ENCODE data around the gene IQCE.

The IQCE gene

DNA sequence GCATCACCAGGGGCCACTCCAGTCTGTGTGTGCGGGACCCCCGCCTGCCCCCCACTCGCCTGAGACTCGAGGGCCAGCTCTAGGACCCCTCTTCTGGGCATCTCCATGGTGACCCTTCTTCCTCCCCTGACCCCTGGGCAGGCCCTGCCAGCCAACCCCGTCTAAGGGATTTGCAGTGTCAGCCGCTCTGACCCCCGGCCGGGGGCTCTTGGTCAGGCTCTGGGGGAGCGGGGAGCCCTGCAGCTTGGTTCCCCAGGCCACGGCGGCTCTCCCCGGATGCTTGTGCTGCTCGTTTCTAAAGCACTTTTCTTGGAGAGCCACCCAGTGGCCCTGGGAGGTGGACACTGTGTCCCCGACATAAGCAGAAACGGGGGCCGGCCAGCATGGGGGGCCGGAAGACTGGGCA, 78.3 kb downstream of the IQCE start:
- no peak for DNase-seq

- peak; percentile 9 to 65 for DNase-seq
Observed at GRCh38 chr7:2637505-2638223, 78.9 kb downstream of the IQCE start.

DNA sequence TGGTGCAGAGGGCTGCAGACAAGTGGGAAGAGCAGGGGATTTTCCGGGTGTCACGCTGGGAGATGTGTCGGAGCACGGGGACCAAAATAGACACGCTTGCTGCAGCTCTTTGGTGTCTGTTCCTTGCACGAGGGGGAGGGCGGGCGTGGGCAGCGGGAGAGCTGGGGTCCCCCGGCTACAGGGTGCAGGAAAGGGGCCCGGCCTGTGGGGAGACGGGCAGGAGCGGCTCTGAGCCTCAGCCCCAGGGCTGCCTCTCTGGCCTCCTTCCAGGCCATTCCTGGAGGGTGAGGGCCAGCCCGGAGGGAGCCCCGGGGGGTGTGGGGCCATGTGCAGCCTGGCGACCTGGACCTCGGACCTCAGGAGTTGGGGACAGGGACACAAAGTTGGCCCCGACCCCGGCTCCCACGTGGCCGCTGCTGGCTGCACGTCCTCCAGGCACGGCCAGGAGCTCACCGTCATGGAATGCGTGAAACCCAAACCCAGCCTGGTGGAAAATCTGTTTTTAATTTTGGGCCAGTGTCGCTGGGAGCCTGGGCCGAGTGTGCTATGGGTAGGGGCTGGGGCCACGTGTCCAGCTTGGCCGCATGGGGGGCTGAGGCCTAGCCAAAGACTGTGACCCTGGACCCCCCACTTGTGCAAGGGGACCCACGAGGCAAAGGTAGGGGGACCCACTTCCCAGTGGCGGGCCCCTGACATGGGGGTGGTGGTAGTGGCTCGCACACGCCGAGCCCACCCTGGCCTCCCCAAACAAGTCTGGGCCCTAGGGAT, 79.6 kb downstream of the IQCE start:
- no peak for DNase-seq

DNA sequence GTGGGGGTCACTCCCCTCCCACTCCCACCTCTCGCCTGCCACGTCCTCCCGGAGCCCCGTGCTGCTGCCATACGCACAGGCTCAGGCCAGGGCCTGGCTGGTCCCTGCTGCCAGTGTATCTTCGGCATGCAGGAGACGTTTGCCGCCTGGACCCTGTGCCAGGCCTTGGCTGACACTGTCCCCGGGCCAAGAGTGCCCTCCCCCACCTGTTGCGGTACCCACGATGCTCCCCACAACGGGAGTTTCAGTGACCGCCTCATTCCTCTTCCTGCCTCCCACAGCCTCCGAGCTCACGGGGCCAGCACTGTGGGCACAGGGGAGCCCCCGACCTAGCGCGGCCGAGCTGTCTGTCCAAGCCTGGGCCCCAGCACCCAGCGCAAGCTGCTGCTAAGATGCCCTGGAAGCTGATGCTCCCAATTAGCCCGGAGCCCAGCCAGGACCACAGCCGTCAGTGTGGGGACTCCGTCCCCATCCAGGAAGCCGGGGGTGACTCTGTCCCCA, 80.5 kb downstream of the IQCE start:
- no peak for DNase-seq

DNA sequence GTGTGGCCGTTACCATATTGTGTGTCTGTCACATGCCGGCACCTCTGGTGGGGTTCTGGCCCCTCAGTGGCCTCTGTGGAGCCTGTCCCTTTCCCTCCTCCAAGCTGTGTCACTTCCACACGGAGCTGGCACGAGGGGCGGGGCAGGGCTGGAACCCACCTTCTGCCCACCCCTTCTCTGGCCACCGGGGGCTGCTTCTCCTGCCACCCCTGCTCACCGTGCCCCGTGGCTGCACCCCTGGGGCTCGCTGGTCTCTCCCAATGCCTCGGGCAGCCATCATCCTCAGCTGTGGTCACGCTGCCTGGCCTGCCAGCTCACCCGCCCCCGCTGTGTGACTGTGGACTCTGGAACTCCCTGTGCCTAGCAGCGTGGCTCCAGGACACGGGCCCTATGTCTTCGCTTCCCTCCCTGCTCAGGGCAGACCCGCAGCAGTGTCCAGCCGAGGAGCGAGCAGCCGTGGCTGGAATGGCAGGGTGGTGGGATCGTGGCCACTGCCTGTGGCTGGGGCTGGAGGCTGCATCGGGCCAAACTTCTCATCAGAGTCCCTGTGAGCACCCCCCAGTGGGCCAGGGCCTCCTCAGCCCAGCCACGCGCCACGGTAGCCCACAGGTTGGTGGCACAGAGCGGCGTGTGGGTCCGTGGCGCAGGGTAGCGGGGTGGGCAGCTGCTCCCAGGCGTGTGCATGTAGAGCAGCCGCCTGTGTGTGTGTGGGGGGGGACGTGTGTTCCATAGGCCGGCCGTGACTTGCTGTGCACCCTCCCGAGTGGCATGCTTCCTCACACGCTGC, 81.1 kb downstream of the IQCE start:
- DNase-seq, result no peak

- DNase-seq, result no peak
Observed at GRCh38 chr7:2640482-2640830, 81.7 kb downstream of the IQCE start.

DNA sequence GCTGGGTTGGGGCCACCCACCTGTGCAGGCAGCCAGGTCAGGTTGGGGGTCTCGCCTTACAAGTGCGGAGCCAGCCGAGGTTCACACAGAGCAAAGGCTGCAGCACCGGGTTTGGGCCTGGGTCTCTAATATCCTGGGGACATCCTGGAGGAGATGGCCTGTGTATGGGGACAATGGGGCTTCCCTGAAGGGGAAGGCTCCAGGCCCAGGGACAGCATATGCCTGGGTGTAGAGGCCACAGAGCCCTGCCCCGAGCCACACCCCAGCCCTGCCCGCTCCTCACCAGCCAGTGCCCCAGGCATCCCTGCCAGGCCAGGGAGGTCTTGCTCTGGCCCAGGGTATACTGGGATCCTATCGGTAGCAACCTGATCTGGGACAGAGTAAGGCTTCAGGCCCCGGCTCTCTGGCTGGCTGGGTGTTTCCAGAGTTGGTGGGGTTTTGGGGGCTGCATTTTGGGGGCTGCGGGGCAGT, 82.1 kb downstream of the IQCE start:
- DNase-seq, result no peak

- DNase-seq, result peak in 1 of 2 donors; percentile 44
Observed at GRCh38 chr7:2641406-2642393, 82.9 kb downstream of the IQCE start.

GRCh38 chr7:2643386-2644219, 84.8 kb downstream of the IQCE start:
- no peak for DNase-seq

DNA sequence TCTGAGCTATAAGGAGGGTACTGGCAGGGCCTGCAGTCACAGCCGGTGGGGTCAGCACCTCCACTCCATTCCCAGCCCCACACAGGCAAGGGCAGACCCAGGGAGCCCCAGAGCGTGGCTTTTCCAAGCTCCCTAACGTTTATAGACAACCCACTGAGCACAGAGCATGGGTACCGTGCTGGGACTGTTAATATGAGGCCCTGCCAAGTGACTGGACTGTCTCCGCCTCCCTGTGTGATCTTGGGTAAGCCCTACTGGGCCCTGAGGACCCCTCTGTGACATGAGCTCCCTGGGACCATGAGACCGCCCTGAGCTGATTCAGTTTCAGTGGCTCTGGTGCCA, 85.4 kb downstream of the IQCE start:
- no peak for DNase-seq

GRCh38 chr7:2644562-2645273, 85.9 kb downstream of the IQCE start:
- DNase-seq, result no peak

GRCh38 chr7:2645274-2645868, 86.6 kb downstream of the IQCE start:
- DNase-seq, result peak; percentile 29 to 49

GRCh38 chr7:2646336-2646679, 87.5 kb downstream of the IQCE start:
- DNase-seq, result no peak

DNA sequence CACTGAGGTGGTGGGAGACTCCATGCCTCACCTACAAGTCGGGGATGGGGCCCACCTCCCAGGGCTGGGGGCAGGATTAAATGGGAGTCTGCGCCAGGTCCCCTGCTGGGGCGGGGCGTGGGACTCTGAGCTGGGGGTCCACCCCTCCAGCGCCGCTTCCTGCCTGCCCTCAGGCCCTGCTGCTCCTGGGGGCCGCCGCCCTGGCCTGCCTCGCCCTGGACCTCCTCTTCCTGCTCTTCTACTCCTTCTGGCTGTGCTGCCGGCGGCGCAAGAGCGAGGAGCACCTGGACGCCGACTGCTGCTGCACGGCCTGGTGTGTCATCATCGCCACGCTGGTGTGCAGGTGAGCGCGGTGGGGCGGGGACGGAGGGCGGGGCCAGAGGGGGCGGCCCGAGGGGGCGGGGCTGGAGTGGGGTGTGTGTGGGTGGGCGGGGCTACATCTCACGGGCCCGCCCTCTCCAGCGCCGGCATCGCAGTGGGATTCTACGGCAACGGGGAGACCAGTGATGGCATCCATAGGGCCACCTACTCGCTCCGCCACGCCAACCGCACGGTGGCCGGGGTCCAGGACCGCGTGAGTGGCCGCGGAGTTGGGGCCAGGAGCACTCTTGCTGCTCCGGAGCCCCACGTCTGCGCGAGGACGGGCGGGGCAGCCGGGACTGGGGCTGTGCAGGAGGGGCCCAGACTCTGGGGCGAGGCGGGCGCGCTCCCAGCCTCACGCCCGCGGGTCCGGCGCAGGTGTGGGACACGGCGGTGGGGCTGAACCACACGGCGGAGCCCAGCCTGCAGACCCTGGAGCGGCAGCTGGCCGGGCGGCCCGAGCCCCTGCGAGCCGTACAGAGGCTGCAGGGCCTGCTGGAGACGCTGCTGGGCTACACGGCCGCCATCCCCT, 88.1 kb downstream of the IQCE start:
- no peak for DNase-seq

DNA sequence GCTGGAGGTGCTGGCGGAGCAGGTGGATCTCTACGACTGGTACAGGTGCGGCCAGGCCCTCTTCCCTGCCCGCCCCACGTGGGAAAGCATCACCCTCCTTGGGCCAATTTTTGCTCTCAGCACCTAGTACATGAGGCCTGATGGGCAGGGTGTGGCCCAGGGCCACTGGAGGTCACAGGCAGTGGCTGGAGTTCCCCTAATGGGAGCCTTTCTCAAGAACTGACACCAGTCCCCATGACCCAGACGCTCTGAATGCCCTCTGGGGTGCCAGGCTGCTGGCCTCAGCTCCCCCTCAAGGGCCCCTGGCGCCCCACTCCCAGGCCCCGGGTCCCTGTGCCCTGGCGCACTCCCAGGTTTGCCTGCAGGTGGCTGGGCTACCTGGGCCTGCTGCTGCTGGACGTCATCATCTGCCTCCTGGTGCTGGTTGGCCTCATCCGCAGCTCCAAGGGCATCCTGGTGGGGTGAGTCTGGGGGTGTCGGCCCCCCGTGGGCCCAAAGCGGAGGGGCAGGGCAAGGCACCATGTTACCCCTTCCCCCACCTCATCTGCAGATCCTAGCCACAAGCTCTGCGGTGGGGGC, 88.9 kb downstream of the IQCE start:
- DNase-seq, result peak; percentile 6 to 46

- DNase-seq, result no peak
Observed at GRCh38 chr7:2649139-2649838, 90.5 kb downstream of the IQCE start.

DNA sequence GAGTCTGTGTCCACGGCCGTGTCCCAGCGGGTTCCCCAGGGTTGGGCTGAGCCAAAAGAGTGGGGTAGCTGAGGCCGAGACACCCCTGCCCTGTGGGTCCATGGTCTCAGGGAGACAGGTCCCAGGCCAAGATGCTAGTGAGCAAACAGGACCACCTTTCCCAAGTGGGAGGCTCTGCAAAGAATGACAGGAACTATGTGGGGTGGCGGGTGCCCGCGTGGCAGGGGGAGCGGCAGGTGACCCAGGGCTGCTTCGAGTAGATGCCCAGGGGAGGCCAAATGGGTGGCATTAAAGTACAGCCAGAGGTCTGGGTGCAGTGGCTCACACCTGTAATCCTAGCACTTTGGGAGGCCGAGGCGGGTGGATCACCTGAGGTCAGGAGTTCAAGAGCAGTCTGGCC, 91.2 kb downstream of the IQCE start:
- no peak for DNase-seq

GRCh38 chr7:2650451-2650850, 91.7 kb downstream of the IQCE start:
- no peak for DNase-seq
